ENCODE measurements around the gene SEC61B.

DNA sequence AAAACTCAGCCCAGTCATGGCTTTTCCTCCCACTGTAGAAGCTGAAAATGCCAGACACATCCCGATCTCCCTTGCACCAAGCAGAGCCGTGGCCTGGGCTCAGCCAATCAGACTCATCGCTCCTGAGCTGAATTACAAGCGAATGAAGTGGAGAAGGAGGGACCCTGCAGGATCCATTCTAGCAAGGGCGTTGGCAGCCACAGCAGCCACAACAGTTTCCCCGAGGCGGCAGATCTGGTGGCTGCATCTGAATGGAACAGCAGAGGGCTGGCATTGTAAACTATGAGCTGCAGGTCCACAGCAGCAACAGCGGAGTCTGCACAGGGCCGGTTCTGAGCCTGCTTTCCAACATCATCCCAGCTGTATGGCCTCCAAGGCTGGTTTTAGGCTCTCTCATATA, 24.1 kb upstream of the SEC61B start:
- TF ChIP-seq TAF1 (IDR thresholded peaks at IDR 0.05; ENCODE audit: borderline replicate concordance, insufficient read depth, low read length) (no peak), POLR2AphosphoS5 (IDR thresholded peaks at IDR 0.05; ENCODE audit: low read depth, low read length) (no peak), SIN3A (IDR thresholded peaks at IDR 0.05; ENCODE audit: borderline replicate concordance, insufficient read depth, low read length) (no peak)
- TF ChIP-seq, protein P1, sequence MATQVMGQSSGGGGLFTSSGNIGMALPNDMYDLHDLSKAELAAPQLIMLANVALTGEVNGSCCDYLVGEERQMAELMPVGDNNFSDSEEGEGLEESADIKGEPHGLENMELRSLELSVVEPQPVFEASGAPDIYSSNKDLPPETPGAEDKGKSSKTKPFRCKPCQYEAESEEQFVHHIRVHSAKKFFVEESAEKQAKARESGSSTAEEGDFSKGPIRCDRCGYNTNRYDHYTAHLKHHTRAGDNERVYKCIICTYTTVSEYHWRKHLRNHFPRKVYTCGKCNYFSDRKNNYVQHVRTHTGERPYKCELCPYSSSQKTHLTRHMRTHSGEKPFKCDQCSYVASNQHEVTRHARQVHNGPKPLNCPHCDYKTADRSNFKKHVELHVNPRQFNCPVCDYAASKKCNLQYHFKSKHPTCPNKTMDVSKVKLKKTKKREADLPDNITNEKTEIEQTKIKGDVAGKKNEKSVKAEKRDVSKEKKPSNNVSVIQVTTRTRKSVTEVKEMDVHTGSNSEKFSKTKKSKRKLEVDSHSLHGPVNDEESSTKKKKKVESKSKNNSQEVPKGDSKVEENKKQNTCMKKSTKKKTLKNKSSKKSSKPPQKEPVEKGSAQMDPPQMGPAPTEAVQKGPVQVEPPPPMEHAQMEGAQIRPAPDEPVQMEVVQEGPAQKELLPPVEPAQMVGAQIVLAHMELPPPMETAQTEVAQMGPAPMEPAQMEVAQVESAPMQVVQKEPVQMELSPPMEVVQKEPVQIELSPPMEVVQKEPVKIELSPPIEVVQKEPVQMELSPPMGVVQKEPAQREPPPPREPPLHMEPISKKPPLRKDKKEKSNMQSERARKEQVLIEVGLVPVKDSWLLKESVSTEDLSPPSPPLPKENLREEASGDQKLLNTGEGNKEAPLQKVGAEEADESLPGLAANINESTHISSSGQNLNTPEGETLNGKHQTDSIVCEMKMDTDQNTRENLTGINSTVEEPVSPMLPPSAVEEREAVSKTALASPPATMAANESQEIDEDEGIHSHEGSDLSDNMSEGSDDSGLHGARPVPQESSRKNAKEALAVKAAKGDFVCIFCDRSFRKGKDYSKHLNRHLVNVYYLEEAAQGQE (IDR thresholded peaks at IDR 0.05; ENCODE audit: insufficient read depth in 1 of 2, low read depth in 2 of 2, low read length in 2 of 2): no peak
